Activated CD8-positive, alpha-beta memory T cell treated with anti-CD3 and anti-CD28 coated beads, Interleukin-2, amount 10 ng/mL, durations not matched to agents 7 days and 5 days (primary cell): ENCODE measurements around the gene CA6. TPM values are rescaled to one million over a fixed set of nuclear protein-coding genes. Genes with fewer than 3 reads are reported as not detected.

ENCODE experiments used
- ATAC-seq: fragments of 150-1000 bp; cut with Tn5 transposase; one replicate; pipeline ENCODE4 v1.10.0; 2021; ENCODE audit warnings: moderate library complexity
- CTCF ChIA-PET: fragments of 350-600 bp; sonication (Branson Sonifier 250); formaldehyde crosslinking; loops from one replicate; lab custom pipeline; 2021; ENCODE audit warnings: antibody characterized with exemption; lab: Charles Lee
- DNase-seq: peaks from one replicate; pipeline ENCODE4 v3.0.0-alpha.2; 2020
- H3K27ac Mint-ChIP-seq: one replicate; pipeline ENCODE4 v1.8.0; 2021; ENCODE audit warnings: mild to moderate bottlenecking, mixed read lengths
- H3K27me3 Mint-ChIP-seq: one replicate; pipeline ENCODE4 v1.8.0; 2021; ENCODE audit warnings: mixed read lengths
- H3K36me3 Mint-ChIP-seq: one replicate; pipeline ENCODE4 v1.8.0; 2021; ENCODE audit warnings: mild to moderate bottlenecking, mixed read lengths
- H3K4me1 Mint-ChIP-seq: one replicate; pipeline ENCODE4 v1.8.0; 2021; ENCODE audit warnings: mixed read lengths
- H3K4me3 Mint-ChIP-seq: one replicate; pipeline ENCODE4 v1.8.0; 2021; ENCODE audit warnings: mild to moderate bottlenecking, moderate library complexity, mixed read lengths
- H3K9me3 Mint-ChIP-seq: one replicate; pipeline ENCODE4 v1.8.0; 2022; ENCODE audit warnings: low read depth, mixed read lengths
- total RNA-seq, 2 experiments: library from RNA; stranded (reverse); gene quantifications; one replicate each; pipeline ENCODE4 v1.2.3, GENCODE V29; 2021

CA6 gene
- total RNA-seq, 2 experiments from 2014 or later = 4.8 to 10.1 TPM

GRCh38 chr1:9004031-9004699 lies 58.5 kb downstream of the CA6 start:
- peak; percentile 28 for ATAC-seq
- Mint-ChIP-seq H3K36me3 (no peaks in the 10 kb centered on the region), H3K4me3 (no peak overlapping the region), H3K27me3 (peaks cover 18% of the 10 kb centered on the region), H3K4me1 (peaks cover 13% of the 10 kb centered on the region), H3K9me3 (no peaks in the 10 kb centered on the region), H3K27ac (peak overlapping the region; percentile 25)
- DNase-seq = no peak
- CTCF ChIA-PET = interaction anchor here (0.7 to 4.4 kb wide), 32 partner anchors 9 to 528 kb away, joined by 3 to 188 read pairs (median 10); no protein-coding TSS in a partner anchor

- peaks cover 13% of the 10 kb centered on the region for H3K27me3 Mint-ChIP-seq
- CTCF ChIA-PET = interaction anchor here (0.6 to 4.4 kb wide), 74 partner anchors 8 to 1473 kb away, joined by 3 to 188 read pairs (median 5); partner anchors contain the start of genes CA6 and ENO1
- no peak overlapping the region for H3K4me3 Mint-ChIP-seq
- no peaks in the 10 kb centered on the region for H3K36me3 Mint-ChIP-seq
- ATAC-seq (peak; percentile 94), DNase-seq (peak; percentile 90)
- no peaks in the 10 kb centered on the region for H3K9me3 Mint-ChIP-seq
- H3K4me1 Mint-ChIP-seq = peaks cover 14% of the 10 kb centered on the region
- H3K27ac Mint-ChIP-seq = peak overlapping the region; percentile 25
Measured at GRCh38 chr1:9004700-9005394, 59.2 kb downstream of the CA6 start.

DNA sequence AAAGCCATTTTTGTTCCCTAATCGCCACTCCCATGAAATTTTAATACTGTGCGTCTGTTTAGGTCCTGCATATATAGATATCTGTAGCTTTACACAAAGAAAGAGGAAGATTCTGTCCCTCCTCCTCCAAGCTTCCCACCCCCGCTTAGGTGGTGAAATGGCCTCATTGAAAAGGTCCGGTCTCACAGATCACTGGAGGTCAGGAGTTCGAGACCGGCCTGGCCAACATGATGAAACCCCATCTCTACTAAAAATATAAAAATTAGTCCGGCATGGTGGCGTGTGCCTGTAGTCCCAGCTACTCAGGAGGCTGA lies 59.7 kb downstream of the CA6 start:
- CTCF ChIA-PET = interaction anchor here (0.6 to 4.4 kb wide), 65 partner anchors 7 to 1473 kb away, joined by 3 to 188 read pairs (median 5); partner anchors contain the start of genes CA6 and ENO1
- Mint-ChIP-seq H3K4me1 (peaks cover 14% of the 10 kb centered on the region), H3K27ac (no peak overlapping the region), H3K36me3 (no peaks in the 10 kb centered on the region), H3K27me3 (peaks cover 13% of the 10 kb centered on the region), H3K4me3 (no peak overlapping the region), H3K9me3 (no peaks in the 10 kb centered on the region)
- DNase-seq (no peak), ATAC-seq (no peak)

DNA sequence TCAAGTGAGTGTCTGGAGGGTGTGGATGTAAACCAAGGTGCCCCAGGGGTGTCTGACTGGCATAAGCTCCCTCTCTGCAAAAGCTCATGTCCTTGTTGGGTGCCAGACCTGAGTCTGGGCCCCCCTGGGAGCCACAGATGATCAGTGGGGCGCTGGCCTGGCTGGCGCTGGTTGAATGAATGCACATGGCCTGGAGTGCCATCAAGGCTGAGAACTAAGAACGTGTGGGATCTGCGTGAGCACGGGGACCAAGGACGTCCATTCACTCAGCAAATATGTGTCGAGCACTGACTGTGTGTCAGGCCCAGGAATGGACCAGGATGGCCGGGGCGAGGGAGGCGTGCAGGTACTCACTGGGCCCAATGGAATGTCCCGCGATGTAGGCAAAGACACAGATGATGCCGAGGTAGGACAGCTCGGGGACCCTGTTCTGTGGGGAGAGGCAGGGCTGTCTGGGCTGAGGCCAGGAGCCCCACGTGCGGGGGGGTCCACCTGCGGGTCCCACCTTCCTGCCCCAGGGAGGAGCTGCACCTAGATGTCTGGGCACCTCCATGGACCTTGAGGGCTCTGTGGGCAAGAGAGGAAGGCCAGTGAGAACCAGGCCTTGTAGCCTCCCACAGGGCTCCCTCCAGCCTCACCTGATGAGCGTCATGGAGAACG lies 61.4 kb downstream of the CA6 start:
- Mint-ChIP-seq H3K36me3 (no peaks in the 10 kb centered on the region), H3K4me3 (no peak overlapping the region), H3K4me1 (peaks cover 19% of the 10 kb centered on the region), H3K27ac (no peak overlapping the region), H3K9me3 (no peaks in the 10 kb centered on the region), H3K27me3 (peaks cover 22% of the 10 kb centered on the region)
- ATAC-seq (no peak), DNase-seq (no peak)
- CTCF ChIA-PET = interaction anchor here (1.1 to 4.4 kb wide), 5 partner anchors 9 to 98 kb away, joined by 3 to 188 read pairs (median 6); no protein-coding TSS in a partner anchor

- CTCF ChIA-PET = interaction anchor here (0.9 to 1.9 kb wide), 4 partner anchors 8 to 90 kb away, joined by 3 to 6 read pairs (median 4); no protein-coding TSS in a partner anchor
- H3K27me3 Mint-ChIP-seq = peaks cover 22% of the 10 kb centered on the region
- no peaks in the 10 kb centered on the region for H3K9me3 Mint-ChIP-seq
- DNase-seq = no peak
- H3K27ac Mint-ChIP-seq = no peak overlapping the region
- H3K36me3 Mint-ChIP-seq = no peaks in the 10 kb centered on the region
- no peak for ATAC-seq
- no peak overlapping the region for H3K4me3 Mint-ChIP-seq
- peaks cover 19% of the 10 kb centered on the region for H3K4me1 Mint-ChIP-seq
Measured at GRCh38 chr1:9008236-9008635, 62.6 kb downstream of the CA6 start.

DNA sequence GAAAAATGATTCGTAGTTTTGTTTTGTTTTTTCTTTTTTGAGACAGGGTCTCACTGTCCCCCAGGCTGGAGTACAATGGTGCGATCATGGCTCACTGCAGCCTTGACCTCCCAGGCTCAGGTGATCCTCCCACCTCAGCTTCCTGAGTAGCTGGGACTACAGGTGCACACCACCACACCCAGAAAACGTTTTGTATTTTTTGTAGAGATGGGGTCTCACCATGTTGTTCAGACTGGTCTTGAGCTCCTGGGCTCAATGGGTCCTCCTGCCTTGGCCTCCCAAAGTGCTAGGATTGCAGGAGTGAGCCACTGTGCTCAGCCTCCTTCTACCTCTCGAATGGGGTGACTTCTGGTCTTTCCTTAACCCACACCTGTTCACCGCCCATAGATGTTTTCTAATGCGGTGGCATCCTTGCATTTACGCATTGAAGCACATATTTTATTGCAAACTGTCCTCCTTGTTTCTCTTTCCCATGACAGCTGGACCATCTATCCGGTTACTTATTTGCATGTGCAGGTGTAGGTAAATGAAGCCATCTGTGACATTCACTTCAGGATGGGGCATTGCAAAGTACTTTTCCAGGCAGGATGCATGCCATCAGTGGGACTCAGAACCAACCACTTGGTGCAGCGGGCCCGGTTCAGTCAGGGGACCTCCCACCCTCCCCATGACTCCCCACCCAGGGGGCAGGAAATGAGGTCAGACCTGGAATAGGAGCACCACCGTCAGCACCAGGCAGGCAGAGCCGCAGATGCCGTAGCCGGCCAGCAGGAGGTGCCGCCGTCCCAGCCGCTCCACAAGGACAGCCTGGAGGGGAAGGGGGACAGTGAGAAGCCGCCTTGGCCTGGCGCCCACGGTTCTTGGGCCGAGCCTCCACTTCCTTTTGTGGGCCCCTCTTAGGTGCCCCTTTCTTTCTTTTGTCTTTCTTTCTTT lies 64.0 kb downstream of the CA6 start:
- peaks cover 13% of the 10 kb centered on the region for H3K4me1 Mint-ChIP-seq
- no peaks in the 10 kb centered on the region for H3K9me3 Mint-ChIP-seq
- no peaks in the 10 kb centered on the region for H3K36me3 Mint-ChIP-seq
- no peak overlapping the region for H3K27ac Mint-ChIP-seq
- H3K4me3 Mint-ChIP-seq = no peak overlapping the region
- H3K27me3 Mint-ChIP-seq = peaks cover 24% of the 10 kb centered on the region
- CTCF ChIA-PET = interaction anchor here (0.9 to 2.1 kb wide), 3 partner anchors 10 to 95 kb away, joined by 3 to 10 read pairs (median 3); no protein-coding TSS in a partner anchor
- DNase-seq (peak; percentile 48), ATAC-seq (peak; percentile 41)

- H3K9me3 Mint-ChIP-seq = no peaks in the 10 kb centered on the region
- DNase-seq (no peak), ATAC-seq (no peak)
- no peaks in the 10 kb centered on the region for H3K36me3 Mint-ChIP-seq
- no peak overlapping the region for H3K27ac Mint-ChIP-seq
- peaks cover 24% of the 10 kb centered on the region for H3K27me3 Mint-ChIP-seq
- peaks cover 6% of the 10 kb centered on the region for H3K4me1 Mint-ChIP-seq
- CTCF ChIA-PET = interaction anchor here (0.6 to 2.1 kb wide), 6 partner anchors 9 to 100 kb away, joined by 3 to 10 read pairs (median 4); no protein-coding TSS in a partner anchor
- H3K4me3 Mint-ChIP-seq = no peak overlapping the region
Measured at GRCh38 chr1:9010781-9011323, 65.2 kb downstream of the CA6 start.

- H3K27ac Mint-ChIP-seq = no peak overlapping the region
- DNase-seq (no peak), ATAC-seq (no peak)
- no peaks in the 10 kb centered on the region for H3K9me3 Mint-ChIP-seq
- peaks cover 6% of the 10 kb centered on the region for H3K4me1 Mint-ChIP-seq
- CTCF ChIA-PET = interaction anchor here (3.5 kb wide), 1 partner anchor 10 kb away, joined by 30 read pairs; no protein-coding TSS in a partner anchor
- H3K4me3 Mint-ChIP-seq = no peak overlapping the region
- peaks cover 18% of the 10 kb centered on the region for H3K27me3 Mint-ChIP-seq
- no peaks in the 10 kb centered on the region for H3K36me3 Mint-ChIP-seq
Measured at GRCh38 chr1:9013819-9014218, 68.2 kb downstream of the CA6 start.

DNA sequence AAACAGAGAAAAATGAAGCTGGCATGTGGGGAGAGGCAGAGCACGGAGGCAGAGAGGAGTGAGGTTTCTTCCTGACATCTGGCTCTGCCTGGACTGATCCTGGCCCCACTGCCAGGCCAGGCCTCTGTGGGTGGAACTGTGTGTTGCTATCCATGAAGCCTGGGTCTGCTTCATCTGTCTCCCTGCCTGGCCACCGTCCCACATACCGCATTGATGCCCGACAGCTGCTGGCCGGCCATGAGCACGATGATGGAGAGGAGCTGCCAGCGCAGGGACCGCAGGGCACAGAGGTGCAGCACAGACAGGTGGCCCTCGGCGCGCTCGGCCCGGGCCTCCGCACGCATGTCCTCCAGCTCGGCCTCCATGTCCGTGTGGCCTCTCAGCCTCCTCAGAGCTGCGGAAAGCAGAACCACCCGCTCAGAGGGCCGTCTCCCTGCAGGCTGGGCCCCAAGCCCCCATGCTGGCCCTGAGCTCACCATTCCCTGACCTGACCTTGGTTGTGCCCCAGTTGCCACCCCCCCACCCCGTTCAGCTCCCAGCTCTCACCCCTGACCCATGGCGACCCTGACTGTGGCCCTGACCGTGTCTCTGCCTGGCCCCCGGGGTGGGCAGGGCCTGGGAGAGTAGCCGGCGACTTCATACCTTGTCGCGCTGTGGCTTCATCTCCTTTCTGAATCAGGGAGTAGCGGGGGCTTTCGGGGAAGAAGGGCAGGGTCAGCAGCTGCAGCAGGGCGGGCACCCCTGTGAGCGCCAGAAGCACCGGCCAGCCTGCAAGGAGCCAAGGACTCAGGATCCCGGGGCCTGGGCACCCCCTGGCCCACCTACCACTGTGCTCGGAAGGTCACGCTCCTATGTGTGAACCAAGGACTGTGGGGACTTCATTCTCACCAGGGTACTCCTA lies 69.1 kb downstream of the CA6 start:
- Mint-ChIP-seq H3K27me3 (peaks cover 22% of the 10 kb centered on the region), H3K4me1 (peaks cover 6% of the 10 kb centered on the region), H3K36me3 (no peaks in the 10 kb centered on the region), H3K9me3 (no peaks in the 10 kb centered on the region), H3K4me3 (no peak overlapping the region), H3K27ac (no peak overlapping the region)
- ATAC-seq = no peak
- CTCF ChIA-PET = interaction anchor here (0.6 to 3.5 kb wide), 3 partner anchors 11 to 269 kb away, joined by 3 to 30 read pairs (median 3); no protein-coding TSS in a partner anchor
- DNase-seq = no peak

DNA sequence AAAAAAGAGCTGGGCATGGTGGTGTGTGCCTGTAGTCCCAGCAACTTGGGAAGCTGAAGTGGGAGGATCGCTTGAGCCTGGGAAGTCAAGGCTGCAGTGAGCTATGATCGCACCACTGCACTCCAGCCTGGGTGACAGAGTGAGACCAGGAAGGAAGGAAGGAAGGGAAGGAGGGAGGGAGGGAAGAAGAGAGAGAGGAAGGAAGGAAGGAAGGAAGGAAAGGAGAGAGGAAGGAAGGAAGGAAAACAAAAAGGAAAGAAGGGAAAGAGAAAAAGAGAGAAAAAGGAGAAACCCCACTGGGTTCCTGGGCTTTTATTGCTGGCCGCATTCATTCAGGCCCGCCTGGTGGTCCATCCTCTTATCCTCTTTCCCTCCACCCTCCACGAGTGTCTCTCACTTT lies 70.8 kb downstream of the CA6 start:
- Mint-ChIP-seq H3K27me3 (peaks cover 25% of the 10 kb centered on the region), H3K36me3 (no peaks in the 10 kb centered on the region), H3K9me3 (no peaks in the 10 kb centered on the region), H3K4me3 (no peak overlapping the region), H3K27ac (no peak overlapping the region), H3K4me1 (no peaks in the 10 kb centered on the region)
- CTCF ChIA-PET = interaction anchor here (2.0 to 3.5 kb wide), 2 partner anchors 9 to 12 kb away, joined by 4 to 30 read pairs; no protein-coding TSS in a partner anchor
- no peak for DNase-seq
- no peak for ATAC-seq

DNA sequence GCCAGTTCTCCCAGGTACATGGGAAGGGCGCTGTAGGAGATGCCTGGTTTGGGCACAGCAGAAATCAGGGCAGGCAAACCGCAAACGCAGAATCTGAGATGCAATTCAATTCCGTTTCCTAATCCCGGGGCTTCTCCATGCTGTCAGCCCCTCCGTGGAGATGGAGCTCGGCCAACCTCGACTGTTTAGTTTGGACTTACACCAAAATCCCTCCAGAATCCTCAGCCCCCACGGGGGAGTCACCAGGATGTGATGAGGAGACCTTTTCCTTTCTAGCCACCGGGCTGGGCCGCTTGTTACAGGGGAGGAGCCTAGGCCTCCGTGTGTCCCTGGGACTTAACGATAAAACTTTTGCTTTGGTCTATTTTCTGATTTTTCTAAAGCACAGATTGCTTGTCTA lies 72.7 kb downstream of the CA6 start:
- CTCF ChIA-PET = interaction anchor here (1.5 kb wide), 1 partner anchor 13 kb away, joined by 7 read pairs; no protein-coding TSS in a partner anchor
- Mint-ChIP-seq H3K4me1 (no peaks in the 10 kb centered on the region), H3K9me3 (no peaks in the 10 kb centered on the region), H3K27ac (no peak overlapping the region), H3K27me3 (peaks cover 17% of the 10 kb centered on the region), H3K4me3 (no peak overlapping the region), H3K36me3 (no peaks in the 10 kb centered on the region)
- ATAC-seq (no peak), DNase-seq (no peak)
